HepG2 (cell line): ENCODE data around the gene NEK8. TPM values are rescaled to one million over a fixed set of nuclear protein-coding genes. Genes with fewer than 3 reads are reported as not detected.

ENCODE experiments used
- ADNP ChIP-seq: sonication (generic); formaldehyde crosslinking; IDR thresholded peaks from 2 replicates; pipeline ENCODE4 v1.4.0; 2020; ENCODE audit warnings: missing genetic modification reagents
- ARID3A ChIP-seq: IDR thresholded peaks from 2 replicates; pipeline ENCODE4 v1.6.1; 2012; ENCODE audit warnings: low read depth, low read length, improper control_type of control experiment
- E2F1 ChIP-seq: sonication (generic); formaldehyde crosslinking; IDR thresholded peaks from 2 replicates; pipeline ENCODE4 v1.5.0; 2020; ENCODE audit warnings: missing genetic modification reagents
- ELF1 ChIP-seq: sonication (generic); formaldehyde crosslinking; IDR thresholded peaks from 2 replicates; pipeline ENCODE4 v1.4.0; 2020; ENCODE audit warnings: missing genetic modification reagents
- KLF9 ChIP-seq: IDR thresholded peaks from 2 replicates; pipeline ENCODE4 v1.6.1; 2016; ENCODE audit warnings: low read depth
- MAFK ChIP-seq, 2 experiments: IDR thresholded peaks in 1 of 2; conservative IDR thresholded peaks in 1 of 2; 2 replicates each; pipeline ENCODE4 v1.6.1; 2011; ENCODE audit warnings: improper control_type of control experiment in 2 of 2, low read length in 2 of 2
- NCOA5 ChIP-seq: sonication (generic); formaldehyde crosslinking; IDR thresholded peaks from 2 replicates; pipeline ENCODE4 v1.4.0; 2020; ENCODE audit warnings: missing genetic modification reagents
- RCOR2 ChIP-seq: IDR thresholded peaks from 2 replicates; pipeline ENCODE4 v1.6.1; 2016; ENCODE audit warnings: missing biosample characterization, missing genetic modification reagents
- SNAPC5 ChIP-seq: sonication (generic); formaldehyde crosslinking; IDR thresholded peaks from 2 replicates; pipeline ENCODE4 v1.8.1; 2023; ENCODE audit warnings: mild to moderate bottlenecking, missing genetic modification reagents, borderline replicate concordance
- SRF ChIP-seq: IDR thresholded peaks from 2 replicates; pipeline ENCODE4 v1.6.1; 2011; ENCODE audit warnings: mild to moderate bottlenecking, low read depth, low read length, moderate library complexity
- TAF15 ChIP-seq: fragments of 200-400 bp; formaldehyde crosslinking; IDR thresholded peaks from one replicate; pipeline ENCODE4 v1.6.1; 2018; ENCODE audit warnings: mild to moderate bottlenecking, low read depth, low read length; ENCODE audit not compliant: poor library complexity, severe bottlenecking
- TOE1 ChIP-seq: sonication (generic); formaldehyde crosslinking; IDR thresholded peaks from 2 replicates; pipeline ENCODE4 v1.4.0; 2020; ENCODE audit warnings: mild to moderate bottlenecking, missing genetic modification reagents
- WIZ ChIP-seq: sonication (generic); formaldehyde crosslinking; IDR thresholded peaks from 2 replicates; pipeline ENCODE4 v1.5.1; 2020; ENCODE audit warnings: mild to moderate bottlenecking, missing genetic modification reagents
- ZBTB7A ChIP-seq: sonication (generic); formaldehyde crosslinking; IDR thresholded peaks from 2 replicates; pipeline ENCODE4 v1.8.0; 2022; ENCODE audit warnings: mild to moderate bottlenecking, missing genetic modification reagents
- ZFP90 ChIP-seq: sonication (generic); formaldehyde crosslinking; IDR thresholded peaks from 2 replicates; pipeline ENCODE4 v1.8.0; 2022; ENCODE audit warnings: missing genetic modification reagents, mild to moderate bottlenecking, inconsistent platforms, borderline replicate concordance
- ZMYM4 ChIP-seq: sonication (generic); formaldehyde crosslinking; IDR thresholded peaks from 2 replicates; pipeline ENCODE4 v1.8.1; 2023; ENCODE audit warnings: mild to moderate bottlenecking, missing genetic modification reagents
- ZNF143 ChIP-seq: sonication (generic); formaldehyde crosslinking; IDR thresholded peaks from 2 replicates; pipeline ENCODE4 v1.4.0; 2020; ENCODE audit warnings: missing genetic modification reagents
- ZNF335 ChIP-seq: sonication (generic); formaldehyde crosslinking; IDR thresholded peaks from 2 replicates; pipeline ENCODE4 v1.4.0; 2020; ENCODE audit warnings: missing genetic modification reagents
- ZNF362 ChIP-seq: sonication (generic); formaldehyde crosslinking; IDR thresholded peaks from 2 replicates; pipeline ENCODE4 v1.4.0; 2020; ENCODE audit warnings: missing genetic modification reagents, mild to moderate bottlenecking, borderline replicate concordance
- ZNF367 ChIP-seq: sonication (generic); formaldehyde crosslinking; IDR thresholded peaks from 2 replicates; pipeline ENCODE4 v1.4.0; 2020; ENCODE audit warnings: missing genetic modification reagents, borderline replicate concordance
- ZNF460 ChIP-seq: sonication (generic); formaldehyde crosslinking; IDR thresholded peaks from 2 replicates; pipeline ENCODE4 v1.5.1; 2020; ENCODE audit warnings: missing genetic modification reagents, mild to moderate bottlenecking, borderline replicate concordance
- ZNF552 ChIP-seq: sonication (generic); formaldehyde crosslinking; IDR thresholded peaks from 2 replicates; pipeline ENCODE4 v1.9.0; 2022; ENCODE audit warnings: missing genetic modification reagents, mild to moderate bottlenecking, borderline replicate concordance
- ZNF704 ChIP-seq: sonication (generic); formaldehyde crosslinking; IDR thresholded peaks from 2 replicates; pipeline ENCODE4 v1.8.1; 2023; ENCODE audit warnings: mild to moderate bottlenecking, inconsistent platforms, moderate library complexity, missing genetic modification reagents, borderline replicate concordance
- ZNF883 ChIP-seq: sonication (generic); formaldehyde crosslinking; IDR thresholded peaks from 2 replicates; pipeline ENCODE4 v1.5.1; 2020; ENCODE audit warnings: mild to moderate bottlenecking, missing genetic modification reagents; ENCODE audit errors: not compliant biosample characterization
- ZSCAN30 ChIP-seq: sonication (generic); formaldehyde crosslinking; IDR thresholded peaks from 2 replicates; pipeline ENCODE4 v1.5.0; 2020; ENCODE audit warnings: mild to moderate bottlenecking, missing genetic modification reagents
- ZSCAN9 ChIP-seq: IDR thresholded peaks from 2 replicates; pipeline ENCODE4 v1.6.1; 2016; ENCODE audit warnings: borderline replicate concordance
- polyA plus RNA-seq, 8 experiments: library from polyadenylated mRNA; depleted of rRNA in 3 of 8; stranded (reverse) in 7 of 8; unstranded in 1 of 8; fragments of >200 nt; fragmentation: Illumina TruSeq in 4 of 8; extraction: Trizol in 4 of 8; gene quantifications; 2 replicates each; pipeline versions ENCODE4 v1.2.1 to v1.2.3, GENCODE V29; 2011 to 2016; ENCODE audit warnings: low read depth in 4 of 8, missing spikeins in 1 of 8, mixed read lengths in 1 of 8; ENCODE audit not compliant: insufficient read depth in 1 of 8
- total RNA-seq, 5 experiments: library from RNA; depleted of rRNA; stranded (reverse); fragments of >200 nt; fragmentation: Illumina TruSeq; extraction: Trizol; gene quantifications; 2 replicates each; pipeline ENCODE4 v1.2.3, GENCODE V29; 2016; ENCODE audit warnings: low read depth in 1 of 5

Gene NEK8
- total and polyA plus RNA-seq, 2 of the 13 experiments (the other 11 are each of a cell fraction or from before 2014, with no cell fraction given), result 5.8 to 13.5 TPM

- TF ChIP-seq ARID3A (peak; percentile 46; the same call in 1 of the 2 replicates), NCOA5 (no peak), ELF1 (CRISPR knock-in tag) (no peak), WIZ (CRISPR knock-in tag) (no peak), MAFK (conservative IDR thresholded peaks at IDR 0.05 in 1 of 2, IDR thresholded peaks at IDR 0.05 in 1 of 2; ENCODE audit: low read length in 2 of 2) (no peak), ZNF704 (CRISPR knock-in tag) (no peak), SRF (no peak), ZBTB7A (no peak), ADNP (no peak), ZSCAN9 (CRISPR knock-in tag) (no peak), SNAPC5 (CRISPR knock-in tag) (no peak), TOE1 (CRISPR knock-in tag) (no peak), ZNF143 (CRISPR knock-in tag) (no peak), ZMYM4 (CRISPR knock-in tag) (no peak), ZNF552 (CRISPR knock-in tag) (no peak), ZNF460 (CRISPR knock-in tag) (no peak), RCOR2 (CRISPR knock-in tag) (no peak), ZNF335 (no peak), TAF15 (no peak), E2F1 (CRISPR knock-in tag) (no peak), ZFP90 (CRISPR knock-in tag) (no peak), KLF9 (CRISPR knock-in tag) (no peak), ZNF883 (CRISPR knock-in tag) (no peak), ZNF362 (CRISPR knock-in tag) (no peak), ZNF367 (CRISPR knock-in tag) (no peak), ZSCAN30 (CRISPR knock-in tag) (no peak)
Measured at GRCh38 chr17:28719021-28719433, 9.6 kb upstream of the NEK8 start (continued).
